Lower leg skin (tissue), 4 donors: ENCODE measurements around the gene KCNJ9. TPM values are rescaled to one million over a fixed set of nuclear protein-coding genes. Genes with fewer than 3 reads are reported as not detected.

Experiments used
- DNase-seq, 2 donors: peaks; one replicate each; pipeline ENCODE4 v3.0.0-alpha.2; 2019; ENCODE audit warnings: low spot score in 2 of 2
- H3K4me3 ChIP-seq: fragments of 200-600 bp; sonication (generic); 2 replicates; pipeline ENCODE4 v1.5.1; 2017; ENCODE audit warnings: mild to moderate bottlenecking, low read depth; ENCODE audit not compliant: poor library complexity, severe bottlenecking
- CTCF ChIP-seq, 3 donors: fragments of 450-650 bp; IDR thresholded peaks; one replicate each; pipeline ENCODE4 v1.5.1; 2016; ENCODE audit warnings: antibody characterized with exemption in 3 of 3, mild to moderate bottlenecking in 3 of 3, moderate library complexity in 2 of 3
- POLR2A ChIP-seq, 2 donors: fragments of 450-650 bp; IDR thresholded peaks; one replicate each; pipeline ENCODE4 v1.6.1; 2016 to 2017; ENCODE audit warnings: antibody characterized with exemption in 2 of 2, mild to moderate bottlenecking in 1 of 2, moderate library complexity in 1 of 2
- WGBS, 2 donors: methylation state at CpG; one replicate each; pipeline ENCODE4 v1.1.5; 2018; 5-methylcytosine and 5-hydroxymethylcytosine counted together
- intact Hi-C: fragments of 100-400 bp; cut with DNase I; formaldehyde crosslinking; loops from one replicate; pipeline ENCODE4 v1.15.0; 2023; ENCODE audit warnings: low total_unique reads
- total RNA-seq, 4 donors: library from RNA; depleted of rRNA; stranded (reverse); fragments of >200 nt; gene quantifications; one replicate each; pipeline ENCODE4 v1.1.0, GENCODE V29; 2016

Gene KCNJ9
- total RNA-seq, 4 donors from 2014 or later: 0.12 TPM; not detected in 3

DNA sequence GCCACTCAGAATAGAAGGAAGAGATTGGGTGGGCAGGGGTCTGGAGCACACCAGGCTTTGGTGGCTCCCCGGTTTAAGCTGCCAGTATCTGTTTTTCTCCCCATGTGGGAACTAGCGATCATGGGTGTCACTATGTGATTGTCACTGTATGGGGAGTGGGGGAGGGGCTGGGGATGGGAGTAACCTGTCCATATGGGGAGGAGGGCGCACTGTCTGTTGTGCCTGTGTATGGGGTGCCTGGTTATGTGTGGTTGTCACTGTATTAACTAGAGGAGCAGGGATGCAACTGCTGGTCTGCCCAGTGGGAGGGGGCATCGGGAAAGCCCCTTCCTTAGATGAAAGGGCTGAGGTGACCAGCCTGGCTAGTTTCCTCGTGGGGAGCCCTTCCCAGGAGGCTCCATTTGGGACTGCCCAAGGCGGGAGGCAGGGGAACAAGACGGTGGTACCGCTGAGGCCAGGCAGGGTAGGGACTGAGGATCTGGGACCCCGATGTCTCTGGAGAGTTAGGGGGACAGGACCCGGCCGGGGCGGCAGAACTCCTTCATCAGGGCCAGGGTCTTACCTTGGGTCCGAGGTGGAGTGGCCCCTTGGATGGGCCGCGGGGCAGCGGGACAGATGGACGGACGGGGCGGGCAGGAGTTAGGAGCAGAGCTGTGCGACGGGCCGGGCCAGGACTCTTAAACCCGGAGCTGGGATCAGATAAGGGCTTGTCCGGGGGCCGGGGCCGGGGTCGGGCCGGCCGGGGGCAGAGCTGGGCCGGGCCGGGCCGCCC is 11.7 kb upstream of the KCNJ9 start, which contains the start of gene KCNJ10:
KCNJ10 (minus strand) TSS at position 701 of the 772 bp plus-strand sequence. CDS start 27,628 bp downstream, outside the sequence.
- peak within 1 kb of the TSS; percentile 4 for H3K4me3 ChIP-seq
- no peak for TF ChIP-seq CTCF (IDR thresholded peaks at IDR 0.05)
- no peak for TF ChIP-seq POLR2A (IDR thresholded peaks at IDR 0.05)
- intact Hi-C loops: no loop called here
- DNase-seq: no peak
- 16 to 17% methylated on average over 24 to 25 of the region's 32 CpGs for WGBS, 2 donors

DNA sequence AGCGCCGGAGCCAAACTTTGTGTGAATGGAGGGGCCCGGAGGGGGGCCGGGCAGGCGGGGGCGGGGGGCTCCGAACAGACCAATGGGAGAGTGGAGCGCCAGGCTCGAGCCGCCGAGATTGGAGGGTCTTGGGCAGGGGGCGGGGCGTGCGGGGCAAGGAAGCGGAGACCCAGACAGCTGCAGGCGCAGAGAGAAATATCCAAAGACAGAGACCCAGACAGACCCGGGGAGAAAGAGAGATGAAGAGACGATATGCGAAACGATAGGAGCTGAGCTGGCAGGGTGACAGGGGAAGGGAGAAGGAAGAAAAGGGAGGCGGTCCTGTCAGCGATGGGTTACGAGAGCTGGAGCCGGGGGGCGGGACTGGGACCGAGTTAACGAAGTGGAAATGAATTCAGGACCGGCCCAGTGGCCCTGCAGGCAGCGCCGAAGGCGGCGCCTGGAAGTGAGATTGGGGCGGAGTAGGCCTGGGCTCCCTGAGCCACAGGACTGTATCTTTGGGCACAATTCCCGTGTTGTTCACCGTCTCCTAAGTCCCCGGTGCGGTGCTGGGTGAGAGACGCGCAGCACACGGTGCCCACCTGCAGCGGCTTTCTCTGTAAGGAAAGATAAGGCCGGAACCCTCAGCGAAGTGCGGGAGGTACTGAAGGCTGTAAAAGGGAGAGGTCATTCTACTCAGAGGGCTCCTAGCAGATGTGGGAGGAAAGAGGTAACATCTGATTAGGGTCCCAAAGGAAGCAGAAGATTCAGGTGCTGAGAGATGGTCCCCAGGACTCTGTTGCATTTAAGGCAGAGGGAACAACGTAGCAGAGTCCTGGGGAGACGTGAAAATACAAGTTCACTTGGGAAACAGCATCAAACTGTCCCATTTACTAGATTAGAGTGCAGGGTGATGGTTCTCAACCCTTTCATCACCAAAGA is 10.8 kb upstream of the KCNJ9 start:
- intact Hi-C loops: no loop called here
- WGBS, 2 donors: 2 to 3% methylated on average over 43 to 44 of the region's 46 CpGs
- DNase-seq: peak; percentile 53 to 95

DNA sequence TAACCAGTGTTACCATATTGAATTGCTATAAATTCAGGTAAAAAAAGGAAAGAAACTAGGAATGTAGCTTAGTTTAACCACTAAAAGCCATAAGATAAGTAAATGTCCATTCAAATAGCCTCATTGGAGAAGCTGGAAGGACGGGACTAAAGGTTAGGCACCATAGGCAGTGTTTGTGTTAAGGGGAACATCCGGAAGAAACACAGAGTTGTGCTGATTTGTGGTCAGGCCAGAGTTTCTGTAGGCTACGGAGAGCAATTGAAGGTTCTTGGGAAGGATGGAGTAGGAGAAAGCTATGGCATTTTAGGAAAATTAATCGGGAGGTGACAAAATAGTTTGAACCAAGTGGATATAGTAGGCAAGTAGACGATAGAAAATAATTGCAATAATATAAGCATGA is 10.0 kb upstream of the KCNJ9 start:
- intact Hi-C loops: no loop called here
- TF ChIP-seq POLR2A (IDR thresholded peaks at IDR 0.05): no peak
- TF ChIP-seq CTCF (IDR thresholded peaks at IDR 0.05): no peak
- no peak for DNase-seq
- no peak overlapping the region for H3K4me3 ChIP-seq
- 87 to 89% methylated on average over 5 of the region's 5 CpGs for WGBS, 2 donors

More for the DNA sequence above, 10.8 kb upstream of the KCNJ9 start:
- TF ChIP-seq POLR2A (IDR thresholded peaks at IDR 0.05) (no peak), CTCF (IDR thresholded peaks at IDR 0.05) (no peak)
- peak overlapping the region; percentile 4 for H3K4me3 ChIP-seq

DNA sequence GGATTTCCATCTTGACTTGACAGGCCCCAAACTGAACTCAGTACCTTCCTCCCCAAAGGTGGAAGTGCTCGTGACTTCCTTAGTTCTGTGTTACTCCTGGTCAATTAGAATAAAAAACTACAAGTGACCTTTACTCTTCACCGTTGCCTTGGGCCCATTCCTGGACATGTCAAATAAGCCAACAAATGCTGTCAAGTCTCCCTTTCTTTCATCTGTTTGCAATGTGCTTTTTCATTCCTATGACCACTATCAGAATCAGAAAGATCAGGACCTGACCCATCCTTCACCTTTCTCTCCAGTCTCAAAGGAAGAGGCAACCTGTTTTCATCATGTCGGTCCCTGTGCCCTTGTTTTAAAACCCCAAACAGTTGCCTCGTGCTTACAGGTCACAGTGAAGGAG is 6.5 kb upstream of the KCNJ9 start:
- intact Hi-C loops: no loop called here
- DNase-seq: no peak
- TF ChIP-seq POLR2A (IDR thresholded peaks at IDR 0.05) (no peak), CTCF (IDR thresholded peaks at IDR 0.05) (no peak)
- H3K4me3 ChIP-seq: no peak overlapping the region
- WGBS, 2 donors: 65 to 72% methylated on average over 4 of the region's 4 CpGs

DNA sequence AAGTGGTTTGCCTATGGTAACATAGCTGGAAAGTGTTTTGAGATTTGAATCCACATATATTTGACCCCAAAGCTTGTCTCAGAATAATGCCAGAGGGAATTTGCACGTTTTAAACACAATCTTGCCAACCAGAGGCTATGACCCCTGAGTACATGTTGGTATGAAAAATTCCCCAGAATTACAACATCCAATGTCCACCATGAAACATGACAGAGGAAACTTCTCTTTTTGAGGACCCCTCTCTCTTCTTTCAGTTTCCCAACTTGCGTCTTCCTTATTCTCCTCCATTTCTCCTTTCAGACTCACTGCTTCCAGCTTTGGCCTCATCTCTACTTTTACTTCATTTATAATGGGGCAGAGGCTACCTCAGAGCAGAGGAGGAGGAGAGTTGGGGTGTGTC is 5.5 kb upstream of the KCNJ9 start:
- no peak for DNase-seq
- WGBS, 2 donors: 47 to 54% methylated on average over 2 of the region's 2 CpGs
- intact Hi-C loops: no loop called here
- no peak overlapping the region for H3K4me3 ChIP-seq
- TF ChIP-seq POLR2A (IDR thresholded peaks at IDR 0.05) (no peak), CTCF (IDR thresholded peaks at IDR 0.05) (no peak)
